ENCODE measurements around the gene CEP83. TPM values are rescaled to one million over a fixed set of nuclear protein-coding genes. Genes with fewer than 3 reads are reported as not detected.
A peak's percentile ranks its signal among the peaks of the same experiment; 100 is the strongest.

The CEP83 gene
- total and polyA plus RNA-seq, 2 experiments from 2014 or later: 29.8 to 33.7 TPM

GRCh38 chr12:94488463-94488862 lies 28.8 kb upstream of the CEP83 start (continued):
- no peak for TF ChIP-seq ZNF114 (CRISPR knock-in tag; IDR thresholded peaks at IDR 0.05)
- TF ChIP-seq POLR2AphosphoS5 (IDR thresholded peaks at IDR 0.05; ENCODE audit: low read depth): no peak
- no peak for TF ChIP-seq JUNB (IDR thresholded peaks at IDR 0.05; ENCODE audit: unreplicated experiment)
- no peak for TF ChIP-seq CREB1 (CRISPR knock-in tag; IDR thresholded peaks at IDR 0.05; ENCODE audit: low read depth)

DNA sequence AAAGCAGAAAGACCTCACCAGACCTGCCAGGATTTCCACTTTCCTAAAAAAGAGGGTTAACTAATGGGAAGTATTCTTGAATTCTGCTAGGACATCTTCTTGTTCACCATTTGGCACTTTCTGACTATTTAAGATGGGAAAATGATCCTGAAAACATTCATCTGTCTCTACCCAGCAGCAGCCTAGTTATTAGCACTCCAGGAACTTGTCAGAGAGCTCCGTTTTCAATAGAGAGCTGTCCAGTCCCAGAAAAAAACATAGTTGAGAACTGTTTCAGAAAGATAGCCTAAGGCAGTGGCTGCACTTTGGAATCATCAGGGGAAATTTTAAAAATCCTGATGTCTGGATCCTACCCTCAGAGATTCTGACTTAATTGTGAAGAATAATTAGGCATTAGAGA lies 22.1 kb upstream of the CEP83 start:
- Histone ChIP-seq H3F3A (replicated peaks; ENCODE audit: low read depth) (no peaks in the 10 kb centered on the region), H3K27ac (ENCODE audit: low read depth) (no peak overlapping the region), H3K4me2 (no peak overlapping the region), H3K4me1 (ENCODE audit: insufficient read depth) (no peaks in the 10 kb centered on the region), H3K36me3 (ENCODE audit: insufficient read depth) (no peaks in the 10 kb centered on the region), H4K20me1 (replicated peaks; ENCODE audit: insufficient read depth) (no peaks in the 10 kb centered on the region), H3K27me3 (ENCODE audit: insufficient read depth) (no peaks in the 10 kb centered on the region), H2AFZ (peak overlapping the region; percentile 74), H3K9me2 (ENCODE audit: insufficient read depth) (no peaks in the 10 kb centered on the region), H3K79me2 (replicated peaks; ENCODE audit: insufficient read depth) (no peaks in the 10 kb centered on the region), H3K4me3 (no peak overlapping the region)
- Mint-ChIP-seq H3K4me1 (no peaks in the 10 kb centered on the region), H3K36me3 (ENCODE audit: low read depth) (no peaks in the 10 kb centered on the region), H3K4me3 (no peak overlapping the region), H3K27ac (no peak overlapping the region), H3K9me3 (no peaks in the 10 kb centered on the region), H3K27me3 (ENCODE audit: insufficient read depth, low read depth, poor library complexity) (no peaks in the 10 kb centered on the region)
- DNase-seq (ENCODE audit: low spot score) (no peak), ATAC-seq (no peak)
- TF ChIP-seq JUNB (IDR thresholded peaks at IDR 0.05; ENCODE audit: unreplicated experiment) (no peak), ZNF331 (CRISPR knock-in tag; IDR thresholded peaks at IDR 0.05; ENCODE audit: low read depth) (no peak), ZNF114 (CRISPR knock-in tag; IDR thresholded peaks at IDR 0.05) (no peak), NANOG (IDR thresholded peaks at IDR 0.05; ENCODE audit: borderline replicate concordance) (no peak), CREB1 (CRISPR knock-in tag; IDR thresholded peaks at IDR 0.05; ENCODE audit: low read depth) (no peak), EZH2phosphoT487 (IDR thresholded peaks at IDR 0.05; ENCODE audit: unreplicated experiment) (no peak)

DNA sequence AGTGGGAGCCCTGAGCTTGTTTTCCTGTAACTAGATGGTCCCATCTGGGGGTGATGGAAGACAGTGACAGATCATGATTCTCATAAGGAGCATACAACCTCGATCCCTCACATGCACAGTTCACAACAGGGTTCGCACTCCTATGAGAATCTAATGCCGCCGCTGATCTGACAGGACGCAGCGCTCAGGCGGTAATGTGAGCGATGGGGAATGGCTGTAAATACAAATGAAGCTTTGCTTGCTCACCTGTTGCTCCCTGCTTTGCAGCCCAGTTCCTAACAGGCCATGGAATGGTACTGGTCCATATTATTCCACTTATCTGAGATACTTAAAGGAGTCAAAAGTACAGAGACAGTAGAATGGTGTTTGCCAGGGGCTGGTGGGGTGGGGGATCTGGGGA lies 9.9 kb upstream of the CEP83 start:
- Histone ChIP-seq H2AFZ (no peak overlapping the region), H3K9me2 (ENCODE audit: insufficient read depth) (peaks cover 3% of the 10 kb centered on the region), H3K79me2 (replicated peaks; ENCODE audit: insufficient read depth) (no peaks in the 10 kb centered on the region), H3K4me1 (ENCODE audit: insufficient read depth) (no peaks in the 10 kb centered on the region), H3K27me3 (ENCODE audit: insufficient read depth) (no peaks in the 10 kb centered on the region), H4K20me1 (replicated peaks; ENCODE audit: insufficient read depth) (no peaks in the 10 kb centered on the region), H3K4me3 (no peak overlapping the region), H3K27ac (ENCODE audit: low read depth) (no peak overlapping the region), H3K4me2 (no peak overlapping the region), H3K36me3 (ENCODE audit: insufficient read depth) (no peaks in the 10 kb centered on the region), H3F3A (replicated peaks; ENCODE audit: low read depth) (no peaks in the 10 kb centered on the region)
- ATAC-seq (no peak), DNase-seq (ENCODE audit: low spot score) (no peak)
- no peaks in the 10 kb centered on the region for H3K9me3 Mint-ChIP-seq
- H3K27me3 Mint-ChIP-seq (ENCODE audit: insufficient read depth, low read depth, poor library complexity): no peaks in the 10 kb centered on the region
- no peaks in the 10 kb centered on the region for H3K36me3 Mint-ChIP-seq (ENCODE audit: low read depth)
- H3K4me3 Mint-ChIP-seq: no peak overlapping the region
- H3K27ac Mint-ChIP-seq: no peak overlapping the region
- no peaks in the 10 kb centered on the region for H3K4me1 Mint-ChIP-seq
- TF ChIP-seq, protein P1, sequence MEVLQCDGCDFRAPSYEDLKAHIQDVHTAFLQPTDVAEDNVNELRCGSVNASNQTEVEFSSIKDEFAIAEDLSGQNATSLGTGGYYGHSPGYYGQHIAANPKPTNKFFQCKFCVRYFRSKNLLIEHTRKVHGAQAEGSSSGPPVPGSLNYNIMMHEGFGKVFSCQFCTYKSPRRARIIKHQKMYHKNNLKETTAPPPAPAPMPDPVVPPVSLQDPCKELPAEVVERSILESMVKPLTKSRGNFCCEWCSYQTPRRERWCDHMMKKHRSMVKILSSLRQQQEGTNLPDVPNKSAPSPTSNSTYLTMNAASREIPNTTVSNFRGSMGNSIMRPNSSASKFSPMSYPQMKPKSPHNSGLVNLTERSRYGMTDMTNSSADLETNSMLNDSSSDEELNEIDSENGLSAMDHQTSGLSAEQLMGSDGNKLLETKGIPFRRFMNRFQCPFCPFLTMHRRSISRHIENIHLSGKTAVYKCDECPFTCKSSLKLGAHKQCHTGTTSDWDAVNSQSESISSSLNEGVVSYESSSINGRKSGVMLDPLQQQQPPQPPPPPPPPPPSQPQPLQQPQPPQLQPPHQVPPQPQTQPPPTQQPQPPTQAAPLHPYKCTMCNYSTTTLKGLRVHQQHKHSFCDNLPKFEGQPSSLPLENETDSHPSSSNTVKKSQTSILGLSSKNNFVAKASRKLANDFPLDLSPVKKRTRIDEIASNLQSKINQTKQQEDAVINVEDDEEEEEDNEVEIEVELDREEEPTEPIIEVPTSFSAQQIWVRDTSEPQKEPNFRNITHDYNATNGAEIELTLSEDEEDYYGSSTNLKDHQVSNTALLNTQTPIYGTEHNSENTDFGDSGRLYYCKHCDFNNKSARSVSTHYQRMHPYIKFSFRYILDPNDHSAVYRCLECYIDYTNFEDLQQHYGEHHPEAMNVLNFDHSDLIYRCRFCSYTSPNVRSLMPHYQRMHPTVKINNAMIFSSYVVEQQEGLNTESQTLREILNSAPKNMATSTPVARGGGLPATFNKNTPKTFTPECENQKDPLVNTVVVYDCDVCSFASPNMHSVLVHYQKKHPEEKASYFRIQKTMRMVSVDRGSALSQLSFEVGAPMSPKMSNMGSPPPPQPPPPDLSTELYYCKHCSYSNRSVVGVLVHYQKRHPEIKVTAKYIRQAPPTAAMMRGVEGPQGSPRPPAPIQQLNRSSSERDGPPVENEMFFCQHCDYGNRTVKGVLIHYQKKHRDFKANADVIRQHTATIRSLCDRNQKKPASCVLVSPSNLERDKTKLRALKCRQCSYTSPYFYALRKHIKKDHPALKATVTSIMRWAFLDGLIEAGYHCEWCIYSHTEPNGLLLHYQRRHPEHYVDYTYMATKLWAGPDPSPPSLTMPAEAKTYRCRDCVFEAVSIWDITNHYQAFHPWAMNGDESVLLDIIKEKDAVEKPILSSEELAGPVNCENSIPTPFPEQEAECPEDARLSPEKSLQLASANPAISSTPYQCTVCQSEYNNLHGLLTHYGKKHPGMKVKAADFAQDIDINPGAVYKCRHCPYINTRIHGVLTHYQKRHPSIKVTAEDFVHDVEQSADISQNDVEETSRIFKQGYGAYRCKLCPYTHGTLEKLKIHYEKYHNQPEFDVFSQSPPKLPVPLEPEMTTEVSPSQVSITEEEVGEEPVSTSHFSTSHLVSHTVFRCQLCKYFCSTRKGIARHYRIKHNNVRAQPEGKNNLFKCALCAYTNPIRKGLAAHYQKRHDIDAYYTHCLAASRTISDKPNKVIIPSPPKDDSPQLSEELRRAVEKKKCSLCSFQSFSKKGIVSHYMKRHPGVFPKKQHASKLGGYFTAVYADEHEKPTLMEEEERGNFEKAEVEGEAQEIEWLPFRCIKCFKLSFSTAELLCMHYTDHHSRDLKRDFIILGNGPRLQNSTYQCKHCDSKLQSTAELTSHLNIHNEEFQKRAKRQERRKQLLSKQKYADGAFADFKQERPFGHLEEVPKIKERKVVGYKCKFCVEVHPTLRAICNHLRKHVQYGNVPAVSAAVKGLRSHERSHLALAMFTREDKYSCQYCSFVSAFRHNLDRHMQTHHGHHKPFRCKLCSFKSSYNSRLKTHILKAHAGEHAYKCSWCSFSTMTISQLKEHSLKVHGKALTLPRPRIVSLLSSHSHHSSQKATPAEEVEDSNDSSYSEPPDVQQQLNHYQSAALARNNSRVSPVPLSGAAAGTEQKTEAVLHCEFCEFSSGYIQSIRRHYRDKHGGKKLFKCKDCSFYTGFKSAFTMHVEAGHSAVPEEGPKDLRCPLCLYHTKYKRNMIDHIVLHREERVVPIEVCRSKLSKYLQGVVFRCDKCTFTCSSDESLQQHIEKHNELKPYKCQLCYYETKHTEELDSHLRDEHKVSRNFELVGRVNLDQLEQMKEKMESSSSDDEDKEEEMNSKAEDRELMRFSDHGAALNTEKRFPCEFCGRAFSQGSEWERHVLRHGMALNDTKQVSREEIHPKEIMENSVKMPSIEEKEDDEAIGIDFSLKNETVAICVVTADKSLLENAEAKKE (CRISPR knock-in tag; IDR thresholded peaks at IDR 0.05): no peak
- TF ChIP-seq ZNF114 (CRISPR knock-in tag; IDR thresholded peaks at IDR 0.05) (no peak), EZH2phosphoT487 (IDR thresholded peaks at IDR 0.05; ENCODE audit: unreplicated experiment) (no peak), CREB1 (CRISPR knock-in tag; IDR thresholded peaks at IDR 0.05; ENCODE audit: low read depth) (no peak), ZNF331 (CRISPR knock-in tag; IDR thresholded peaks at IDR 0.05; ENCODE audit: low read depth) (no peak), JUNB (IDR thresholded peaks at IDR 0.05; ENCODE audit: unreplicated experiment) (no peak), ETS1 (IDR thresholded peaks at IDR 0.05) (no peak), POLR2AphosphoS5 (IDR thresholded peaks at IDR 0.05; ENCODE audit: low read depth) (no peak), STAT1 (IDR thresholded peaks at IDR 0.05; ENCODE audit: unreplicated experiment) (no peak)
- TF ChIP-seq, protein P2, sequence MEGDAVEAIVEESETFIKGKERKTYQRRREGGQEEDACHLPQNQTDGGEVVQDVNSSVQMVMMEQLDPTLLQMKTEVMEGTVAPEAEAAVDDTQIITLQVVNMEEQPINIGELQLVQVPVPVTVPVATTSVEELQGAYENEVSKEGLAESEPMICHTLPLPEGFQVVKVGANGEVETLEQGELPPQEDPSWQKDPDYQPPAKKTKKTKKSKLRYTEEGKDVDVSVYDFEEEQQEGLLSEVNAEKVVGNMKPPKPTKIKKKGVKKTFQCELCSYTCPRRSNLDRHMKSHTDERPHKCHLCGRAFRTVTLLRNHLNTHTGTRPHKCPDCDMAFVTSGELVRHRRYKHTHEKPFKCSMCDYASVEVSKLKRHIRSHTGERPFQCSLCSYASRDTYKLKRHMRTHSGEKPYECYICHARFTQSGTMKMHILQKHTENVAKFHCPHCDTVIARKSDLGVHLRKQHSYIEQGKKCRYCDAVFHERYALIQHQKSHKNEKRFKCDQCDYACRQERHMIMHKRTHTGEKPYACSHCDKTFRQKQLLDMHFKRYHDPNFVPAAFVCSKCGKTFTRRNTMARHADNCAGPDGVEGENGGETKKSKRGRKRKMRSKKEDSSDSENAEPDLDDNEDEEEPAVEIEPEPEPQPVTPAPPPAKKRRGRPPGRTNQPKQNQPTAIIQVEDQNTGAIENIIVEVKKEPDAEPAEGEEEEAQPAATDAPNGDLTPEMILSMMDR (conservative IDR thresholded peaks at IDR 0.05; ENCODE audit: low read depth in 2 of 2): no peak

All from GM23338 (cell line).